Hepatocyte (in vitro differentiated cells): ENCODE data around the gene SUPT7L. TPM values are rescaled to one million over a fixed set of nuclear protein-coding genes. Genes with fewer than 3 reads are reported as not detected.

Source experiments
- DNase-seq: peaks from one replicate; pipeline ENCODE4 v3.0.0-alpha.2; 2016; ENCODE audit warnings: low spot score
- H2AFZ ChIP-seq: fragments of 200-600 bp; sonication (generic); 2 replicates; pipeline ENCODE4 v1.6.0; 2016; ENCODE audit warnings: antibody characterized with exemption, mild to moderate bottlenecking
- H3K27ac ChIP-seq: fragments of 200-600 bp; sonication (generic); 2 replicates; pipeline ENCODE4 v1.5.1; 2016; ENCODE audit warnings: mild to moderate bottlenecking
- H3K27me3 ChIP-seq: fragments of 200-600 bp; sonication (generic); 2 replicates; pipeline ENCODE4 v1.6.1; 2016
- H3K36me3 ChIP-seq: fragments of 200-600 bp; sonication (generic); replicated peaks from 2 replicates; pipeline ENCODE4 v1.5.1; 2016; ENCODE audit warnings: low read depth; ENCODE audit not compliant: insufficient read depth
- H3K4me1 ChIP-seq: fragments of 200-600 bp; sonication (generic); 2 replicates; pipeline ENCODE4 v1.5.1; 2016; ENCODE audit warnings: mild to moderate bottlenecking, moderate library complexity; ENCODE audit not compliant: insufficient read depth
- H3K4me2 ChIP-seq: fragments of 200-600 bp; sonication (generic); 2 replicates; pipeline ENCODE4 v1.6.0; 2016
- H3K4me3 ChIP-seq: fragments of 200-600 bp; sonication (generic); 2 replicates; pipeline ENCODE4 v1.5.1; 2016; ENCODE audit warnings: mild to moderate bottlenecking
- H3K79me2 ChIP-seq: fragments of 200-600 bp; sonication (generic); 2 replicates; pipeline ENCODE4 v1.6.0; 2017; ENCODE audit warnings: mild to moderate bottlenecking
- H3K9me2 ChIP-seq: fragments of 200-600 bp; sonication (generic); replicated peaks from 2 replicates; pipeline ENCODE4 v1.6.0; 2017; ENCODE audit warnings: mild to moderate bottlenecking; ENCODE audit not compliant: insufficient read depth
- H3K9me3 ChIP-seq: fragments of 200-600 bp; sonication (generic); 2 replicates; pipeline ENCODE4 v1.5.1; 2016; ENCODE audit warnings: low read depth, mild to moderate bottlenecking
- H4K20me1 ChIP-seq: fragments of 200-600 bp; sonication (generic); 2 replicates; pipeline ENCODE4 v1.6.0; 2016; ENCODE audit warnings: mild to moderate bottlenecking; ENCODE audit not compliant: insufficient read depth, poor library complexity, severe bottlenecking
- CTCF ChIP-seq: fragments of 200-600 bp; sonication (generic); IDR thresholded peaks from 2 replicates; pipeline ENCODE4 v1.5.1; 2016; ENCODE audit warnings: antibody characterized with exemption, mild to moderate bottlenecking; ENCODE audit not compliant: poor library complexity
- EZH2 ChIP-seq: fragments of 200-600 bp; sonication (generic); IDR thresholded peaks from 2 replicates; pipeline ENCODE4 v1.6.1; 2016; ENCODE audit warnings: antibody characterized with exemption, mild to moderate bottlenecking, borderline replicate concordance
- EZH2phosphoT487 ChIP-seq: fragments of 200-600 bp; sonication (generic); IDR thresholded peaks from one replicate; pipeline ENCODE4 v1.6.1; 2018; ENCODE audit warnings: antibody characterized with exemption, mild to moderate bottlenecking, low read depth, moderate library complexity; ENCODE audit not compliant: unreplicated experiment, severe bottlenecking
- WGBS: methylation state at CpG from one replicate; pipeline ENCODE4 v1.1.6; 2016; ENCODE audit warnings: low lambda C conversion rate; ENCODE audit errors: missing lambda C conversion rate; 5-methylcytosine and 5-hydroxymethylcytosine counted together
- polyA plus RNA-seq: library from polyadenylated mRNA; unstranded; fragments of >200 nt; fragmentation: Nextera tagmentation; extraction: Ambion mirVana; gene quantifications from 2 replicates; pipeline ENCODE4 v1.2.1, GENCODE V29; 2016
- total RNA-seq: library from RNA; depleted of rRNA; stranded (reverse); fragments of >200 nt; gene quantifications from 2 replicates; pipeline ENCODE4 v1.2.3, GENCODE V29; 2014

SUPT7L gene
- total and polyA plus RNA-seq, 2 experiments from 2014 or later = 27.3 to 43.3 TPM

GRCh38 chr2:27624943-27625342 is 38.5 kb downstream of the SUPT7L start:
- DNase-seq = no peak

DNA sequence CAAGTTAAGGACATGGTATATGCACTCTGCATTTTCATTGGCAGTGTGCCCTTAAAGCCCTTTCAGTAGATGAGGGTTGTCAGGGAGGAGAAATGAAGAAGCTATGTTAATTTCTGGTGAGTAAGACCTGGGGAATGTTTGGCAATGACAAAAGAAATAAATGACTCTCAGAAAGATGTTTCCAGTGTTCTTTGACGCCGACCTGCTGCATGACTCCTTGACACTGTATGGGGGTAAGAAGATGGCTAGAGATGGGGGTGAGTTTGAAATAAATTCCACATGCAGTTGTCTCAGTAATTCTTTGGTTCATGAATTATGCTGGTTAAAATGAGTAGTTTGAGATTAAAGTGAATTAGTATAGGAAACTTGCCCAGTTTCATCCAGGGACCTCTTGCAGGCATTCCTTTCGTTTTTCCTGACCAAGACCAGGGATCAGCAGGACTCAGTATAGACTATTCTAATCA is 40.5 kb downstream of the SUPT7L start:
- TF ChIP-seq EZH2 (no peak), EZH2phosphoT487 (no peak), CTCF (no peak)
- no peaks in the 10 kb centered on the region for H3K36me3 ChIP-seq
- H3K79me2 ChIP-seq = no peaks in the 10 kb centered on the region
- H3K4me2 ChIP-seq = no peak overlapping the region
- H4K20me1 ChIP-seq = no peaks in the 10 kb centered on the region
- peaks cover 5% of the 10 kb centered on the region for H3K9me2 ChIP-seq
- no peak for DNase-seq
- H2AFZ ChIP-seq = no peak overlapping the region
- 98% methylated on average over 3 of the region's 3 CpGs for WGBS
- no peak overlapping the region for H3K27ac ChIP-seq
- H3K4me3 ChIP-seq = no peak overlapping the region
- no peaks in the 10 kb centered on the region for H3K27me3 ChIP-seq
- peaks cover 8% of the 10 kb centered on the region for H3K4me1 ChIP-seq
- no peaks in the 10 kb centered on the region for H3K9me3 ChIP-seq

More at GRCh38 chr2:27624943-27625342, 38.5 kb downstream of the SUPT7L start:
- Histone ChIP-seq H3K36me3 (no peaks in the 10 kb centered on the region), H4K20me1 (no peaks in the 10 kb centered on the region), H3K27ac (no peak overlapping the region), H3K4me2 (no peak overlapping the region), H3K4me1 (peaks cover 13% of the 10 kb centered on the region), H3K79me2 (peaks cover 8% of the 10 kb centered on the region), H3K4me3 (no peak overlapping the region), H3K9me3 (no peaks in the 10 kb centered on the region), H3K9me2 (peaks cover 5% of the 10 kb centered on the region), H3K27me3 (no peaks in the 10 kb centered on the region), H2AFZ (no peak overlapping the region)
- TF ChIP-seq EZH2 (no peak), EZH2phosphoT487 (no peak), CTCF (no peak)

GRCh38 chr2:27621524-27621923 is 41.9 kb downstream of the SUPT7L start:
- H3K4me2 ChIP-seq = no peak overlapping the region
- no peak for TF ChIP-seq CTCF
- H3K36me3 ChIP-seq = no peaks in the 10 kb centered on the region
- H3K4me3 ChIP-seq = no peak overlapping the region
- 82% methylated on average over 1 of the region's 1 CpG for WGBS
- H3K27me3 ChIP-seq = no peaks in the 10 kb centered on the region
- H4K20me1 ChIP-seq = no peaks in the 10 kb centered on the region
- peaks cover 5% of the 10 kb centered on the region for H3K9me2 ChIP-seq
- H3K4me1 ChIP-seq = no peaks in the 10 kb centered on the region
- DNase-seq = no peak
- no peak overlapping the region for H3K27ac ChIP-seq
- no peaks in the 10 kb centered on the region for H3K79me2 ChIP-seq
- H2AFZ ChIP-seq = no peak overlapping the region
- H3K9me3 ChIP-seq = no peaks in the 10 kb centered on the region

GRCh38 chr2:27615316-27615715 is 48.1 kb downstream of the SUPT7L start:
- no peaks in the 10 kb centered on the region for H3K79me2 ChIP-seq
- H3K4me3 ChIP-seq = no peak overlapping the region
- no peaks in the 10 kb centered on the region for H3K4me1 ChIP-seq
- no peaks in the 10 kb centered on the region for H4K20me1 ChIP-seq
- TF ChIP-seq EZH2phosphoT487 (no peak), EZH2 (no peak), CTCF (no peak)
- 98% methylated on average over 3 of the region's 3 CpGs for WGBS
- no peaks in the 10 kb centered on the region for H3K9me3 ChIP-seq
- H3K36me3 ChIP-seq = no peaks in the 10 kb centered on the region
- H3K27ac ChIP-seq = no peak overlapping the region
- H2AFZ ChIP-seq = no peak overlapping the region
- DNase-seq = no peak
- H3K4me2 ChIP-seq = no peak overlapping the region
- H3K27me3 ChIP-seq = no peaks in the 10 kb centered on the region
- no peaks in the 10 kb centered on the region for H3K9me2 ChIP-seq
